Skin of body (tissue), 2 donors: ENCODE data around the gene MUS81. TPM values are rescaled to one million over a fixed set of nuclear protein-coding genes. Genes with fewer than 3 reads are reported as not detected.
"Not testable (repeated sequence)": the region's sequence is repeated elsewhere in the genome, so short reads cannot be mapped to it uniquely, and the experiment has no call there.

Experiments
- DNase-seq: peaks from one replicate; lab custom pipeline; 2025; lab: John Stamatoyannopoulos, UW
- total RNA-seq: library from RNA; depleted of rRNA; stranded (reverse); fragments of >200 nt; gene quantifications from one replicate; pipeline ENCODE4 v1.2.3, GENCODE V29; 2014

MUS81 gene
- total RNA-seq, 1 donor from 2014 or later, result 24.0 TPM

DNA sequence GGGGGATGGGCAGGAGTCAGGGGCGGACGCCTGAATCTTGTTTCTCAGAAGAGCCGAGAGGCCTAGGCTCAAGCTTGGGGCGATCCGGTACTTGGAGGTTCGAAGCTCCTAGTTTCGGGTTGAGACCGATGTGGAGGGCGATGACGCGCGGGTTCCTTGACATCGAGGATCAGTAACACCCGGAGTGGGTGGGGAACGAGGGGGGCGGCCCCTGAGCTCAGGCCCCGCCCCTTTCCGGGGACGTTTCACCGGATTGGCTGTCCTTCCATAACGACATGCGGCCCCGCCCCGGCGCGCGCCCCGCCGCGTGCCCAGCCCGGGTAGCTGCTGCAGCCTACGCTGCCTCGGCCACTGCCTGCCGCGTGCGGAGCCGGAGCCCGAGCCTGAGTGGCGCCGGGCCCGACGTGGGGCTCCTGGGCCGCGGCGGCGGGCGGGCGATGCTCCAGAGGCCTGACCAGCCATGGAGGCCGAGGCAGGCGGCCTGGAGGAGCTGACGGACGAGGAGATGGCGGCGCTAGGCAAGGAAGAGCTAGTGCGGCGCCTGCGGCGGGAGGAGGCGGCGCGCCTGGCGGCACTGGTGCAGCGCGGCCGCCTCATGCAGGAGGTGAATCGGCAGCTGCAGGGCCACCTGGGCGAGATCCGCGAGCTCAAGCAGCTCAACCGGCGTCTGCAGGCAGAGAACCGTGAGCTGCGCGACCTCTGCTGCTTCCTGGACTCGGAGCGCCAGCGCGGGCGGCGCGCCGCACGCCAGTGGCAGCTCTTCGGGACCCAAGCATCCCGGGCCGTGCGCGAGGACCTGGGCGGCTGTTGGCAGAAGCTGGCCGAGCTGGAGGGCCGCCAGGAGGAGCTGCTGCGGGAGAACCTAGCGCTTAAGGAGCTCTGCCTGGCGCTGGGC is 30.3 kb downstream of the MUS81 start, which contains the start of gene CCDC85B:
Gene CCDC85B, plus strand, starts transcription at position 350 of the 895 bp plus-strand sequence. Its CDS starts 111 bp downstream, at position 461.
- DNase-seq, result peak; percentile 94

DNA sequence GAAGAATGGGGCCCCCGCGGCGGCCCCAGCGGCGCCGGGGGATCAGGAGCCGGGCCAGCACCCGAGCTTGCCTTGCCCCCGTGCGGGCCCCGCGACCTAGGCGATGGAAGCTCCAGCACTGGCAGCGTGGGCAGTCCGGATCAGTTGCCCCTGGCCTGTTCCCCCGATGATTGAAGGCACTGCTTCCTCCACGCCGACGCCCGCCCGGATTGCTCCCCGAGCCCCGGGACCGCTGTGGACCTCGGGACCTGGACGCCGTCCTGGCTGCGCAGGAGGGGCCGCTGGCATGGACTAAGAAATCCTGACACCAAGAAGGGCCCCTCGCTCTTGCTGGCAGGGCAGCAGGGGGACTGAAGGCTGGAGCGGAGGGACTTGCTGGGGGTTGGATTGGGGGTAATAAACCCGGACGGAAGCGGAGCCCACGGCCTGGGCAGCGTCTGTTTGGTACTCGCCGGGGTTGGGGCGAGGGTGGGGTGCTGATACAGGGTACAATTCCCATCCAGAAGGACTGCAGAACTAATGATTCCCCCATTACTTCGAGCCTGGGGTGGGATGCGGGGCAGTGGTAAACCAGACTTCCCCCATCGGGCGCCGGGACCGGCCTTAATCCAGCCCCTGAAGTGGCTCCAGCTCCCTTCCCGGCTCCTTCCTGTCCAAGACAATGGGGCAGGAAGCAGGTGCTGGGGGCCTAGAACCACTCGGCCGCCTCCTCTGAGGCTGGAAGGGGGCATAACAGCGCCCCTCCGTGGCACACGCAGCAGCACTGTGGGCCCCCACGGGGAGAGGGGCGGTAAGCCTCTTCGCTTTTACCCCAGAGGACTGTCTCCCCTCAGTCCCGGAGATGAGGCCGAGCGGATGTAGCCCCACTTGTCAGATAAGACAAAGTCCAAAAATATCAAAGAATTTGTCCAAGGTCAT is 31.2 kb downstream of the MUS81 start:
- DNase-seq, result no peak

DNA sequence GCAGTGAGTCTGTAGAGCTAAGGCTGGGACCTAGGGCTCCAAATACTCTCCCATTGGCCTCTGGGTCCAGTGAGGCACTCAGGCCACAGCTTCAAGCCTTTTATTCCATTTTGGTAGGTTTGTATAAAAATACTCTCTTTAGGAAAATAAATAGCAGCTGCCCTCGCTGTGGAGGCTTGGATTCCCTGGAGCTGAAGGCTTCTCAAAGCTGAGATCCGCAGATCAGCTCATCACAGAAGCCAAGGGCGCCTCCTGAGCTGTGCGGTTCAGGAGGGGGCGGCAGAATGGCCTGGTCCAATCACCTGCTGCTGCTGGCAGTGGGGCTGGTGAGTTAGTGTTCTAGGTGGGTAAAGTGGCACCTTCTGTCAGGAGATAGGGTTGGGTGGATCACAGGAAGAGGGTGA is 31.9 kb downstream of the MUS81 start:
- not testable (repeated sequence) for DNase-seq

DNA sequence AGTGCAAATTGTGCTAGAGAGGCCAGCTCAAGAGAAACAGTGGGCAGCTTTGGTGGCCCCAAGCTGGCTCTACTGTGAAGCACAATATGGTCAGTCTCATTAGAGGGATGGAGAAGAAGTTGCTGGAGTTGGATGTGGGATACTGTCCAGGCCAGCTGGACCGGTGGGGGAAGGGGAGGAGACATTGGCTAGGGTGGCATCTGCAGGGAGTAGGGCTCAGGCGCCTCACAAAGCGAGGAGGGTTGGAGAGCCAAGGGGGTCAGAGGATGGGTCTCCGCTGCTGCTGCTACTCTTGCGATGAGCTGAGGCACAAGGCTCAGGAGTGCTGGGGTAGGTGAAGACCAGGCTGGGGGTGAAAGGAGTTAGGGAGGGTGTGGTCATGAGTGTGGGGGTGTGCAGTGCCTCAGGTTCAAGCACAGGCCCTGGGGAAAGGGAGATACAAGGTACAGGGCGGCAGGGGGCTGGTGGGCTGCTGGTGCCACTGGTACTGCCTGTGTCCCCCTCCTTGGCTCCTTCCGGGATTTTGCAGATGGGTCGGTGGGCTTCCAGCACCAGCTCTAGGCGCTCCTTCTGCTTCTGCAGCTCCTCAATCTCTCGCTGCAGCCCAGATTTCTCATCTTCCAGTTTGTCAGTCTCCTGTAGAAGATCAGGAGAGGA is 32.6 kb downstream of the MUS81 start:
- no peak for DNase-seq

DNA sequence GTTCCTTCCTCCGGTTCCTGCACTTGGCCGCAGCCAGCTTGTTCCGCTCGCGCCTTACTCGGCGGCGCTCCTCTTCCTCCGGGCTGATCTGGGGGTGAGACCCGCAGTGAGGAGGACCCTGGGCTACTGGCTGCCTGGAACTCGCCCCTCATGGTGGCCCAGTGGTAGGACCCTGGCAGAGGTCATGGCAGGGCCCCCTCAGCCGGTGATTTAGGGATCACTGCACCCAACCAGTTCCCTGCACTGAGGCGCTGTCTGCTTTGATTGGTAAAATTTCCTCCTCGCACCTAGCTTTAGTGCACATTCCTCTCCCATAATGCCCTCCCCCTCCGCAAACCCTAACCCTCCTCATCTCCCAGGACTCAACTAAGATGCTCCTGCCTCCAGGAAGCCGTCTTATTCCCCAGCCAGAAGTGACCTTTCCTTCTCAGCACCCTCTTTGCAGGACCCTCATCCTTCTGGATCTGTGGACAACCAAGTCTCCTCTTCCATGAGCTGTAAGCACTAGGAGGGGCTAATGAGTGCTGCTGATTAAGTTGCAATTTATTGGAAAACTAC is 33.9 kb downstream of the MUS81 start:
- no peak for DNase-seq

DNA sequence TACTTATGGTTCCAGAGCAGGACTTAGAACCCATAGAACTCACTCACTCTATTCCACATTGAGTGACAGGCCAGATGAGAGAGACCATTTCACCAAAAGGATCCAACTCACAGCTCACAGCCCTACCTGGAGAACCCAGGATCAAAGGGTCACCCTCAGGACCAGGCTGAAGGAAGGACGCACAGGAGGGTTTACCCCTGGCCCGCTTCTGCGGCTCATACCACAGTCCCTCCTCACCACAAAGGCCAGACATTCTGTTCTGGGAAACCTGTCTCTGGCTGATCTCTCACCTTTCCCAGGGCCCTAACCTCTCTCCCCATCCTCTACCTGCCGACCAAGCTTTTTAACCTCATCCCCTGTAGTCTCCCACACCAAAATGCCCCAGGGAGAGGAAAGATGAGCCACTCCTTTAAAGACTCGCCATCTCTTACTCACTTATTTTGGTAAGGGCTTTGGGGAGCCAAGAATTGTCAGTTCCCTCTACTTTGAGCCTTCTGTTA is 35.3 kb downstream of the MUS81 start:
- DNase-seq, result no peak

DNA sequence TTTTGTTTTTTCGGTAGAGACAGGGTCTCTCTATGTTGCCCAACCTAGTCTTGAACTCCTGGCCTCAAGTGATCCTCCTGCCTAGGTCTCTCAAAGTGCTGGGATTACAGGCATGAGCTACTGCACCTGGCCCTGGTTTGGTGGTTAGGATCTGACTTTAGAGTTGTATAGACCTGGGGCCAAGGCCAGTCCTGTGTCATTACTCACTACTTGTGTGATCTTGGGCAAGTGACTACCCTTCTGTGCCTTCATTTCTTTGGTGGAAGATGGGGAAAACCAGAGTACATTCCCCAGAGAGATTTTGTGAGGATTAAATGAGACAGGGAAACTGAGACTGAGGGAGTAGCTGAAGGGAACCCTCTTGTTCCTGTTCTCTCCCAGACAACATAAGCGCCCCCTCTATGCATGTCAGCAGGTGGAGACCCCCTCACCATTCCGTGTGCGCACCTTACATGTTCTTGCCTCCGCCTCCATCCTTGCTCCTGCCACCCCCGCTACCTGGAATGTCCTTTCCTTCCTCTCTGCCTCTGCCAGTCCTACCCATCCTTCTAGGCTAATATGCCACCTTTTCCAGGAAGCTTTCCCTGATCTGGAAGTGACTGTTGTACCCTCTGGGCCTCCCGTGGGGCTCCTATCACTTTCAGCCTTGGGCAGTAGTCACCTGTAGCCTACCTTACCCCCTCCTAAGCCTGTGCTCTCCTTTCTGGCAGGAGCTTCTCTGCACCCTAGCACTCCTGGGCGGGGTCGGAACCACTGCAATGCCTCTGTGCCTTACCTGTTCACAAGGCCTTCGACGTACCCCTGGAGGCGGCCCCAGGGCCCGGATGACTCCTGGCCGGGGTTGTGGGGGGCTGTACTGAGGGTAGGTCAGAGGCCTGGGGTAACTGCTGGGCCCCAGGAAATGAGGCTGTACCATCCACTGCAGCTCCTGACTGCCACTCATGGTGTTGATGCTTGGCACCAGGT is 36.1 kb downstream of the MUS81 start:
- DNase-seq, result no peak

DNA sequence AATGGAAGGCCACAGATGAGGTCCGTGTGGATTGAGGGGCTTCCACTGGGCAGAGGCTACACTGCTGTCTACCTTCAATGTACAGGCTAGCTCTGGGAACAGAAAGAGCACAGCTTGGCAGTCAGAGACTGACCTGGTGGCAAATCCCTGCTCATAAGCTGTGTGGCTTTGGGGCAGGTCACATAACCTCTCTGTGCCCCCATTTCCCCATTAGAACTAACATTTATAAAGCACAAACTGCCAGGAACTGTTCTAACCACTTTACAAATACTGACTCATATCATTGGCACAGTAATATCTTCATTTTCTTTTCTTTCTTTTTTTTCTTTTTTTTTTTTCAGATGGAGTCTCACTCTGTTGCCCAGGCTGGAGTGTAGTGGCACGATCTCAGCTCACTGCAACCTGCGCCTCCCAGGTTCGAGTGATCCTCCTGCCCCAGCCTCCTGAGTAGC is 36.8 kb downstream of the MUS81 start:
- DNase-seq, result no peak

DNA sequence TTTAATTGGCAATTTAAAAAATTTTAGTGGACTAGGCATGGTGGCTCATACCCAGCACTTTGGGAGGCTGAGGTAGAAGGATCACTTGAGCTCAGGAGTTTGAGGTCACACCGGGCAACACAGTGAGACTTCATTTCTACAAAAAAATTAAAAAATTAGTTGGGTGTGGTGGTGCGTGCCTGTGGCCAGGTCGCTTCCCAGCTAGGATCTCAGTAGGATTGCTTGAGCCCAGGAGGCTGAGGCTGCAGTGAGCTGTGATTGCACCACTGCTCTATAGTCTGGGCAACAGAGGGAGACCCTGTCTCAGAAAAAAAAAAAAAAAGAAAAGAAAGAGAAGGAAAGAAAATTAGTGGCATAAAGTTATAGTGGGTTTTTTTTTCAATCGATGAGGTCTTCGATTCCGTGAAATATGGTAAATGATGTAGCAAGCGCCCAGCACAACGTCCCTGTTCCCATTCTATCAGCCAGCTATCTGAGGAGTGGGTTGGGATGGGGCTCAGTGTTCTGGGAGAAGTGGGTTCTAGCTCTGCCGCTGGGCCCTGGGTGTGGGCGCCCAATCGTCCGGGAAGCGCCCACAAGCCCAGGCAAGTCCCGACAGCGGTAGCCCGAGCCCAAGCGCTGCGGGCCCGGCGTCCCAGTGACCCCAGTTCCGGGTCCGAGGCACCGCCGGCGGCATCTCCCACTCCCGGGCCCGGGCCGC is 38.6 kb downstream of the MUS81 start:
- no peak for DNase-seq

DNA sequence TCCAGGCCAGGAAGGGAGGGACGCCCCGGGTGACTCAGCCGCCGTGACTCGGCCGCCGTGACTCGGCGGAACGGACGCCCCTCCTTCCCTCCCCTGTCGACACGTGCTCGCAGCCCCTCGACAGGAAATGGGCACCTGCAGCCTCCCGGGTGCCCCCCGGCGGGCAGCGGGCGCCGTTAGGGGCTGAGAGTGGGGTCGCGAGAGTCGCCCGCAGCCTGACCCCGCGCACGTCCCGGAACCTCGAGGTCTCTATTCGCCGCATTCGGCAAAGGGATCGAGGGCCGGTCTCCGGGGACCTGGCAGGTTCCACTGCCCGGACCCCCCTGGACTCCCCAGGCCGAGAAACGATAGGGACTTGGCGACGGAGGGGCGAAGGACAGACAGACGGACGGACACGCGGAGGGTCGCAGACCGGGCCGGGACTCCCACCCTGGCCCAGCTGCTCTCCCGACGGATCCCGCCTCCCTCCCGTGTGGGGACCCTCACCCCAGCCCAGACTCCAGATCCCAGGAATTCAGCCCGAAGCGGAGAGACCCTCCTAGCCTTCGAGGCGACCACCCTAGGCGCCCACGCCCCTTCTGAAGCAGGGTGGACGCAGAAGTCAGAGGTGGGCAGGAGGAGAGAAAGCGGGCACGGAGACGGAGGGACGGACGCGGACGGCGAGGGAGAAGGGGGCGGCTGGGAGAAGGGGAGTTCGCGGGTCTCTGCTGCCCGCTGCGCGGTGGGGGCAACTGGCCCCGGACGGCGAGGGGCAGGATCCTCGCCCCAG is 39.3 kb downstream of the MUS81 start:
- no peak for DNase-seq

DNA sequence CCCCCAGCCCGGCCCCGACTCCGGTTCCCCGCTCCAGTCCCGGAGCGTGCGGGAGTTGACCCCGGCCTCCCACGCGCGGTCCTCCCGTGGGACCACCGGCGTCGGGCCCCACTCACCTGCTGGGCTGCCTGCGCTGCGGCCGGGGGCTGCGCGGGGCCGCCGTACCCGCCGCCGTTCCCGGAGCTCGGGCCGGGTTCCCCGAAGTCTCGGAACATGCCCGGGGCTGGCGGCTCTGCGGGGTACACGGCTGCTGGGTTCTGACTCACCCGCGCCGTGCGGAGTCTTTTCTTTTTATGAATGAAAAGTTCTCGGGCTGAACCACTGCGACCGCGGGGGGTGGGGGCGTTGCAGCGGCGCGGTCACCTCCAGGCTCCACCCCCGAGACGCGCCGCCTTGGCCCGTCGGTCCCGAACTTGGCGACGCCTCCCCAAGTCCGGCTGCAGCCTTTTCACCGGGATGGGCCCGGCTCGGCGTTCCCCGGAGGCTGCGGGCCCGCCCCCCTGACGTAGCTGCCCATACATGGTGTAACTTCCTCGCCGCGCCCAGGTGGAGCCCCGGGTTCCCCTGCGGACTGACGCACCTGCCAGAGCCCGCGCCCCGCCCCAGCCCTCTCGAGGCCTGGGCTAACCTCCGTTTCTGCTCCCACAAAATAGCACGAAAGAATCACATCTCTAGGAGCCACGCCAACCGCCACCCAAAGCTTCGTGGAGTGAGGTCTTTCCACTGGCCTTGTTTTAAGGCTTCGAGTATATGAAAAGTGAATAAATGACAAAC is 40.1 kb downstream of the MUS81 start, which contains the start of gene FOSL1:
Gene FOSL1, minus strand, starts transcription at position 264 of the 774 bp plus-strand sequence. Its CDS starts 49 bp downstream, at position 215.
- no peak for DNase-seq

DNA sequence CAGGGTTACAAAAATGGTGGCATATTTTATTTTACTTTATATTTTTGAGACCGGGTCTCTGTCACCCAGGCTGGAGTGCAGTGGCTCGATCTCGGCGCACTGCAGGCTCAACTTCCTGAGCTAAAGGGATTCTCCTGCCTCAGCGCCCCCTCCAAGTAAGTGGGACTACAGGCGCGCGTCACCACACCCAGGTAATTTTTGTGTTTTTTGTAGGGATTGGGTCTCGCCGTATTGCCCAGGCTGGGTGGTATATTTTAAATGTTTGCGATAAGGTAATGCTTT is 40.6 kb downstream of the MUS81 start:
- DNase-seq, result no peak

DNA sequence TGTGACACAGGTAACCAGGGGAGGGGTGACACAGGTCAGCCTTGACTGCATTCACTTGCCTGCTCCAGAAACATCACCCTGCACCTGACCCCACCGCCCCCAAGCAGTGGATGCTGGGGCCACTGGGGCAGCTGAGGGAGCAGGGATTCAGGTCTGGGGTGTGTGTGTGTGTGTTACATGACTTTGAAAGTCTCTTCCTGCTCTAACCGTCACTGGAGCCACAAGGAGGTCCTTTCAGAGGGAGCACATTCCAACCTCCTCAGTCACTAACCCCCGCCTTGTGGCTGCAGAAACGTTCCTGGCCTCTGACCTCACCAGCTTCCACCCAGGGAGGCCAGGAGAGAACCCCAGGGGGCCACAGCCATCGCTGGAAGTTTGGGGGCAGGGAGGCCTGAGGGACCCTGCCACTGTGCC is 42.8 kb downstream of the MUS81 start:
- DNase-seq, result no peak

DNA sequence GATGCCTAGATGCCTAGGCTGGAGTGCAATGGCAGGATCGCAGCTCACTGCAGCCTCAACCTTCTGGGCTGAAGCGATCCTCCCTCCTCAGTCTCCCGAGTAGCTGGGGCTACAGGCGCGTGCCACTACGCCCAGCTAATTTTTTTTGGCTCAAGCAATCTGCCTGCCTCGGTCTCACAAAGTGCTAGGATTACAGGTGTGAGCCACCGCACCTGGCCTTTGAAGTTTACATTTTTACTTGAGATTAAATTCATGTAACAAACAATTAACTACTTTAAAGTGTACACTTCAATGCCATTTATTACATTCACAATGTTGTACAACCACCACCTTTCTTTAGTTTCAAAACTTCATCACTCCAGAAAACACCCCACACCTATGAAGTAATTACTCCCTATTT is 43.5 kb downstream of the MUS81 start:
- no peak for DNase-seq

DNA sequence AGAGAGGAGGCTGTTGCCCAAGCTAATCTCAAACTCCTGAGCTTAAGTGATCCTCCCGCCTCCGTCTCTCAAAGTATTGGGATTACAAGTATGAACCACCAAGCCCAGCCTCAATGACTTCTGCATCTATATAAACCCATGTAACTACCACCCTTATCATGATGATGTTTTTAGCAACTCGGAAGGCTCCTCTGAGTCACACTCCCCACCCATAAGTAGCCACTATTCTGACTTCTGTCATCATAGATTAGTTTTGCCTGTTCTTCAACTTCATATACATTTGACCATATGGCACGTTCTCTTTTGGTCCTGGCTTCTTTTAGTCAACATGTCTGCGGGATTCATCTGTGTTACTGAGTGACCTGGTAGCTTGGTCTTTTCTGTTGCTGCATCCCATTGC is 46.4 kb downstream of the MUS81 start:
- no peak for DNase-seq

DNA sequence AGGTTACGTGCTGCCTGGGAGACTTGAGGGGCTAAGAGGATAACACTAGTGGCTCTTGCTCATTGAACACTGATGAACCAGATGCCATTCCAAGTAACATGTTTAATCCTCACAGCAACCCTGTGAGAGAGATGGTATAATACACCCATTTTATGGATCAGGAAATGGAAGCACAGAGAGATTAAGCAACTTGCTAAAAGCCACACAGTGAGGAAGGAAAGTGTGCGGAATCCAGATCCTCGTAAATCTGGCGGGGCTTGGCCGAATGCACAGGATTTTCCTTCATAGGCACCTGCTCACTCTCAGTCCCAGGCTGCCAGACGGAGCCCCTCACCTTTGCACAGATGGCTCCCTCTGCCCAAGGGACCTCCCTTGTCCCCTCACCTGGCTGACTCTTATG is 47.6 kb downstream of the MUS81 start:
- no peak for DNase-seq

DNA sequence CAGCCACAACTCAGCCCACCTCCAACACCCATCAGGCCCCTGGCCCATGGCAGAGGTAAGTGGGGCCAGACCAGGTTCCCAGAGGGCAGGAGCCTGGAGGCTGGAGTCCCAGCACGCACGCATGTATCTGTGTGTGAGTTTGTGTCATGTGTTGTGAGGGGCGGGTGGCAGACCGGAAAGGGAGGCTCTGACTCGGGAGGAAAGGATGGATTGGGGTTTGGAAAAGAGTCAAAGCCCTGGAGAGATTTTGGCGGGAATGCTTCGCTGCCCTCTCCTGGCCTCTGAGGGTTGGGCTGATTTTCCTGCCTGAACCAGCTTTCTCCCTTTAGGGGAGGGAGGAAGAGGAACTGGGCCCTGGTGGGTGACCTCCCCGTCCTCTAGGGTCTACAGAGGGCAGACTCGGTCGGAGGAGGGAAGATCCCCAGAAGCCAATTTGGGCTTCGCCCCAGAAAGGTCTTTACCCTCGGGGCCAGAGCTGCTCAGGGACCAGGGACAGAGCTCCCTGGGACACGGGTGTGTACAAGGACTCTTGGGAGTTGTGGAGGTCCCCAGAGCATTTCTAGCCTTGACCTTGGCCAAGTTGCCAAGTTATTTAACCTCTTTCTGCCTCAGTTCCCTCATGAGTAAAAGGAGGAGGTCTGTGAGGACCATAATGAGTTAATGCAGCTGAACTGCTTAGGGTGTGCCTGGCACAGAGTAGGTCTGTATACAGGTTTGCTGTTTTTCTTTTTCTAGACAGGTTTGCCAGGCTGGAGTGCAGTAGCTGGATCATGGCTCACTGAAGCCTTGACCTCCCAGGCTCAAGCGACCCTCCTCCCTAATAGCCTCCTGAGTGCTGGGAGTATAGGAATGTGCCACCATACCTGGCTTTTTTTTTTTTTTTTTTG is 51.7 kb downstream of the MUS81 start:
- peak; percentile 56 for DNase-seq
